Omental fat pad (tissue), 4 donors: Measurements from ENCODE around the gene ME2. TPM values are rescaled to one million over a fixed set of nuclear protein-coding genes. Genes with fewer than 3 reads are reported as not detected.
A peak's percentile ranks its signal among the peaks of the same experiment; 100 is the strongest.
"Not testable (repeated sequence)": the region's sequence is repeated elsewhere in the genome, so short reads cannot be mapped to it uniquely, and the experiment has no call there.

ENCODE experiments used
- ATAC-seq: fragments of 150-250 bp; one replicate; pipeline ENCODE4 v1.9.1; 2016; ENCODE audit warnings: mild to moderate bottlenecking, moderate library complexity; ENCODE audit not compliant: low FRiP score
- DNase-seq: peaks from one replicate; pipeline ENCODE4 v3.0.0-alpha.2; 2019; ENCODE audit warnings: low spot score
- total RNA-seq, 4 donors: library from RNA; depleted of rRNA; stranded (reverse); fragments of >200 nt; gene quantifications; one replicate each; pipeline ENCODE4 v1.1.0, GENCODE V29; 2016
- TF ChIP-seq, protein P1 (sequence below), 3 donors: fragments of 450-650 bp; IDR thresholded peaks; one replicate each; pipeline ENCODE4 v1.5.1; 2016 to 2017; ENCODE audit warnings: antibody characterized with exemption in 3 of 3, mild to moderate bottlenecking in 3 of 3, moderate library complexity in 2 of 3

Gene ME2
- total RNA-seq, 4 donors from 2014 or later, result 35.7 to 75.4 (median 43.2) TPM

DNA sequence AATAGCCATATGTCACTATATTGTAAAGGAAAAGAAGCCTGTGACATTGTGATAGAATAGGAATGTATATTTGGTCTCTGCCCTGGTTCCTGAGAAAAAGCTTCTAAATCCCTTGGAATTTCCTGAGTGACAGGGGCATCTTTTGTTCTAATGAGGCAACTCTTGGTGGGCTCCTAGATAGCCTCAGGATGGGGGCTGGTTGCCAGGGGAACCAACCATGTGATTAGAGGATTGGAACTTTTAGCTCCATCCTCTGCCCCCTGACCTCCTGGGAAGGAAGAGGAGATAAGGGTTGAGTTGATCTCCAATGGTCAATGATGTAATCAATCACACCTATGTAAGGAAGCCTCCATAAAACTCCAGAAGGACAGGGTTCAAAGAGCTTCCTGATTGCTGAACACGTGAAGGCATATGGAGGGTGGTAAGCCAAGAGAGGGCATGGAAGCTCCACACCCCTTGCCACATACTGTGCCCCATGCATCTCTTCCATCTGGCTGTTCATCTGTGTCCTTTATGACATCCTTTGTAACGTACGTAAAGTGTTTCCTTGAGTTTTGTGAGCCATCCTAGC, 2.9 kb upstream of the ME2 start:
- no peak for ATAC-seq
- no peak for DNase-seq
- TF ChIP-seq, protein P1, sequence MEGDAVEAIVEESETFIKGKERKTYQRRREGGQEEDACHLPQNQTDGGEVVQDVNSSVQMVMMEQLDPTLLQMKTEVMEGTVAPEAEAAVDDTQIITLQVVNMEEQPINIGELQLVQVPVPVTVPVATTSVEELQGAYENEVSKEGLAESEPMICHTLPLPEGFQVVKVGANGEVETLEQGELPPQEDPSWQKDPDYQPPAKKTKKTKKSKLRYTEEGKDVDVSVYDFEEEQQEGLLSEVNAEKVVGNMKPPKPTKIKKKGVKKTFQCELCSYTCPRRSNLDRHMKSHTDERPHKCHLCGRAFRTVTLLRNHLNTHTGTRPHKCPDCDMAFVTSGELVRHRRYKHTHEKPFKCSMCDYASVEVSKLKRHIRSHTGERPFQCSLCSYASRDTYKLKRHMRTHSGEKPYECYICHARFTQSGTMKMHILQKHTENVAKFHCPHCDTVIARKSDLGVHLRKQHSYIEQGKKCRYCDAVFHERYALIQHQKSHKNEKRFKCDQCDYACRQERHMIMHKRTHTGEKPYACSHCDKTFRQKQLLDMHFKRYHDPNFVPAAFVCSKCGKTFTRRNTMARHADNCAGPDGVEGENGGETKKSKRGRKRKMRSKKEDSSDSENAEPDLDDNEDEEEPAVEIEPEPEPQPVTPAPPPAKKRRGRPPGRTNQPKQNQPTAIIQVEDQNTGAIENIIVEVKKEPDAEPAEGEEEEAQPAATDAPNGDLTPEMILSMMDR (IDR thresholded peaks at IDR 0.05), result no peak

- TF ChIP-seq, protein P1 (IDR thresholded peaks at IDR 0.05), result no peak
- DNase-seq (no peak), ATAC-seq (no peak)
Observed at GRCh38 chr18:50877545-50878265, 1.2 kb upstream of the ME2 start.

DNA sequence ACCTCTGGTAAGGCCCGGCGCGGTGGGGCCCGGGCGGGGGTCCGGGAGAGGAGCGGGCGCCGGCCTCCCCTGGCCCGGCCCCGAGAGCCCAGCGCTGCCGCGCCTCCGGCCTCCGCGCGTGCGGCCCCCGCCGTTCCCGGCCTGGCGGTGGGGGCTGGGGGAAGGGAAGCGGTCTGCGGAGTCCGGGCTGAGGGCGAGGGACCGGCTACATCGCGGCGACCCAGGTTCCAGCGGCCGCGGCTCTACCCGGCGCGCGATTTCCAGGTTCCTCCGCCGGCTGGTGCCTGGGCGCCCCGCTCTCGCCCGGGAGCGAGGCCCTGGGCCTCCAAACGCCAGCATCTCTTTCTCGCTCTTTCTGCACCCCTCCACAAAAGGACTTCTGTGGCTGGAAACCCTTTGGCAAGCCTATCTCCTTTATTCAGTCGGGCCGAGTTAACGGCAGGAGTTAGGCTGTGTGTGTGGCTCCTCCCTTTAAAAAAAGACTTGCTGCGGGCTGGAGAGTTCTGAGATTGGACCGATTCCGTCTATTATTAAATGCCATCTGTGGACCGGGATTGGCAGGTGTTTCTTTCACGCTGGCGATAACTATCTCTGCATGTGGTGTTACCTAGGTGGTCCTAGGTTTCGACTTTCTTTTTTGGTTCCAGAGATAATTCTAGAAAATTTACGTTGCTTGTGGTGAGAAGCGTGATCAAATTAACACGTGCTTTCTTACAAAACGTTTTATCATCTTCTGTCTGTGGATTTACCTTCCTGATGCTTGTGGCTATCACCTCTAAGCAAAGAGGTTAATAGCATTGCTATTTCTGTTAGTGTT, 592 bp downstream of the ME2 start:
- no peak for DNase-seq
- ATAC-seq, result peak; percentile 57
- TF ChIP-seq, protein P1 (IDR thresholded peaks at IDR 0.05), result no peak

GRCh38 chr18:50880119-50880465, 1.2 kb downstream of the ME2 start:
- DNase-seq (no peak), ATAC-seq (no peak)
- TF ChIP-seq, protein P1 (IDR thresholded peaks at IDR 0.05), result no peak

- not testable (repeated sequence) for ATAC-seq, DNase-seq
Observed at GRCh38 chr18:50880944-50881343, 2.0 kb downstream of the ME2 start.

DNA sequence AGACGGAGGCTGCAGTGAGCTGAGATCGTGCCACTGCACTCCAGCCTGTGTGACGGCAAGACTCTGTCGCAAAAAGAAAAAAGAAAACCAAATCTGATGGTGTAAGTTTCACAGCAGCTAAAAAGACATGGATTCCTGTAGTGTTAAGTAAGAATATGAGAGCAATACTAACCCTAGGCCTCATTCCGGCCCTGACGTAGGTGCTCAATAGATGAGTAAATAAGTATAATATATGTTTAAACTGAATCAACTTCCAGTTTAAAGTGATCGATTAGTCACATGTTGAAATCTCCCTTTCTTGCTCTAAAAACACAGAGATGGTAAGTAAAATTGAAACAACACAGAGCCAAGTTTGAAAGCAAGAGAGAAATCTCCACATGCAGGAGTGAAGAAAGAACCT, 8.0 kb downstream of the ME2 start:
- TF ChIP-seq, protein P1 (IDR thresholded peaks at IDR 0.05), result no peak
- ATAC-seq (no peak), DNase-seq (no peak)

DNA sequence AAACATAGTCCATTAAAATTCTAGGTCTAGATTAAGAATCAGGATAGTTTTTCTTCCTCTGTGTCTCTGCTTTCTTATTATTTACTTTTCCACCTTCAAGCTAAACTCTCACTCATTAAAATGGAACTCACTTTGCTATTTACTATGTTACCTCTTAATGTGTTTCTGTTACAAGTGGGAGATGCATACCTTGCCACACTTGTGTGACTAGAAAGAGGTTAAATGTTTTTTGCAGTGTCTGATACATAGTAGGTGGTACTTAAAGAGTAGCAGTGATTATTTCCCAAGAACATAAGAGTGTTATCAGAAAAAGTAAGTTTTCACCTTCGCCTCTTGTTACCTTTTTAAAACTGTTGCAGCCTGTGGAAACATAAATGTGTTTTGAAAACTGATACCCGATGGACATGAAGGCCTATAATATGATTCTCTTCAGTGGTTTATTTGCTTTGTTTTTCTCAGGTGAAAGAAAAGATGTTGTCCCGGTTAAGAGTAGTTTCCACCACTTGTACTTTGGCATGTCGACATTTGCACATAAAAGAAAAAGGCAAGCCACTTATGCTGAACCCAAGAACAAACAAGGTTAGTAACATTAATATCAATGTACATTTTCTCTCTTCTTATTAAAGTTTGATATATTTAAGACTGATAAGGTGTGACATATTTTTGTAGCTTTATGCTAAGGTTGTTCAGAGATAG, 16.6 kb downstream of the ME2 start:
- ATAC-seq, result no peak
- DNase-seq, result no peak
- TF ChIP-seq, protein P1 (IDR thresholded peaks at IDR 0.05), result no peak
